Hematopoietic multipotent progenitor cell (in vitro differentiated cells): Measurements from ENCODE around the gene CARD9. TPM values are rescaled to one million over a fixed set of nuclear protein-coding genes. Genes with fewer than 3 reads are reported as not detected.
"Not testable (repeated sequence)": the region's sequence is repeated elsewhere in the genome, so short reads cannot be mapped to it uniquely, and the experiment has no call there.

Experiments
- DNase-seq, 3 donors: peaks; one replicate each; pipeline ENCODE4 v3.0.0-alpha.2; 2011 to 2015; ENCODE audit warnings: low read depth in 2 of 3, low spot score in 2 of 3
- total RNA-seq: library from RNA; depleted of rRNA; stranded (reverse); fragments of >200 nt; gene quantifications from one replicate; pipeline ENCODE4 v1.2.3, GENCODE V29; 2012

The CARD9 gene
- total RNA-seq, 1 donor = 23.4 TPM

GRCh38 chr9:136351868-136352267 lies 21.6 kb downstream of the CARD9 start:
- not testable (repeated sequence) for DNase-seq

- no peak for DNase-seq
Measured at GRCh38 chr9:136351252-136351800, 22.1 kb downstream of the CARD9 start.

GRCh38 chr9:136349546-136349945 lies 23.9 kb downstream of the CARD9 start:
- no peak for DNase-seq

DNA sequence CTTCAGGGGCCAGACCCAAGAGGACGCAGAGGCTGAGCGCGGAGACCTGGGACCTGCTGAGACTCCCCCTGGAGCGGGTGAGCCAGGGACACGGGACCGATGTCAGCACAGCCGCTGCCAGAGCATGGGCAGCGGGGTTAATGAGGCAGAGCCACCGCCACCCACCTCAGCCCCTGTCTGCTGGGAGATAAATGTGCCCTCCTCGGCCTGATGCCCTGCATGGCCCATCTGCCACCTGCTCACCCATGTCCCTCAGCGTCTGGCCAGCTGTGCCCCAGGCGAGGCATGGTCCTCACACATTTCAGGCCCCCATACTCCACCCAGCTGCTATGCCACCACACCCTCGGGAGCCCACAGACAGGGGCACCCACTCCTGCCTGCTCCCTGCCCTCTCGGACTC lies 24.8 kb downstream of the CARD9 start:
- no peak for DNase-seq

GRCh38 chr9:136347472-136348256 lies 25.8 kb downstream of the CARD9 start:
- DNase-seq = no peak

GRCh38 chr9:136346927-136347465 lies 26.5 kb downstream of the CARD9 start:
- DNase-seq = no peak

DNA sequence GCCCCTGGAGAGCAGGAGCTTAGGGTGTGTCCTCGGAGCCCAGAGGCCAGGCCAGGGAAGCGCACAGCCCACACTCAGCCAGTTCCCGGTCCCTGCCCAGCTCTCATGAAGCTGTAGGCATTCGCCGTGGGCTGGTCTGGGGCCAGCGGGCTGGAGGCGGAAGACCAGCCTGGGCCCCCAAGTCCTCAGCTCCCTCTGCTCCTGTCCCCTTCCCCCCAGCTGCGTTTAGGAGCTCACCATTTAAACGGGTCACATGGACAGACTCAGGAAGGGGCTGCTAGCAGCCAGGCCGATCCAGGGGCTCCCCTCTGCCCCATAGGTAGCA lies 27.4 kb downstream of the CARD9 start:
- DNase-seq = no peak

DNA sequence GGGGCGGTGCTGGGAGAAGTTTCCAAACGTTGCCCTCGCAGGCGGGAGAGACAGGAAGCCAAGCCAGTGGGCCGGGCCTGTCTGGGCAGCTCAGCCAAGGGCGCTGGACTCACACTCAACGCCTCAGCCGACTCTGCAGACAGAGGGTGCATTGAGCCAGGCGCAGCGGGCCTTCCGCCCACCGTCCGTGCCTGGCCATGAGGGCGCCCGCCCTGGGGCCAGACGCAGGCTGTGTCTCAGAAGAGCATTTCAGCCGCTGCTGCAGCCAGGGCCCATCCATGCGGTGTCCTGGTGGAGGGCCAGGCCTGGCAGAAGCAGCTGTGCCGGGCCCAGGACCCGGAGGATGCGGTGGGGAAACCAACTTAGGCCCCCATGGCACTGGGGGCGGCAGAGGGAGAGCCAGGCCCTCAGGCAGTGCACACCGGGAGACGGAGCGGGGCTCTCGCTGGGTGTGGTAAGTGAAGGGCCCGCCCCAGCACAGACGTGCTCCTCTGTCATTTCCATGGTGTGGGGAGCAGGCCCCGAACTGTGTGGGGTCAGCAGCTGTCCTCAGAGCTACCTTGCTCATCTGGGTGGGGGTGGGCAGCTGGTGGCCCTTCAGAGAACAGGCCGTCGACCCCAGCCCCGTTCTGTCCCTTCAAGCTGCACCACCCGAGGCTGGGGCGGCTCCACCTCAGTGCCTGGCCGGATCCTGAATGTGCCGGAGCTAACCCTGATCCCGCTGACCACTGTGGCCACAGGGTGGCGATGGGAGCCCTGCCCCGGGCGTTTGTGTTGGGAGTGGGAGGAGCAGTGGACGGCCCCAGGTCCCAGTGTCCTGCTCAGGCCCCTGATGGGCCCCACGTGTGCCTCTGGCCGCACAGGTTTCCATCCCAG lies 27.9 kb downstream of the CARD9 start:
- DNase-seq = no peak

DNA sequence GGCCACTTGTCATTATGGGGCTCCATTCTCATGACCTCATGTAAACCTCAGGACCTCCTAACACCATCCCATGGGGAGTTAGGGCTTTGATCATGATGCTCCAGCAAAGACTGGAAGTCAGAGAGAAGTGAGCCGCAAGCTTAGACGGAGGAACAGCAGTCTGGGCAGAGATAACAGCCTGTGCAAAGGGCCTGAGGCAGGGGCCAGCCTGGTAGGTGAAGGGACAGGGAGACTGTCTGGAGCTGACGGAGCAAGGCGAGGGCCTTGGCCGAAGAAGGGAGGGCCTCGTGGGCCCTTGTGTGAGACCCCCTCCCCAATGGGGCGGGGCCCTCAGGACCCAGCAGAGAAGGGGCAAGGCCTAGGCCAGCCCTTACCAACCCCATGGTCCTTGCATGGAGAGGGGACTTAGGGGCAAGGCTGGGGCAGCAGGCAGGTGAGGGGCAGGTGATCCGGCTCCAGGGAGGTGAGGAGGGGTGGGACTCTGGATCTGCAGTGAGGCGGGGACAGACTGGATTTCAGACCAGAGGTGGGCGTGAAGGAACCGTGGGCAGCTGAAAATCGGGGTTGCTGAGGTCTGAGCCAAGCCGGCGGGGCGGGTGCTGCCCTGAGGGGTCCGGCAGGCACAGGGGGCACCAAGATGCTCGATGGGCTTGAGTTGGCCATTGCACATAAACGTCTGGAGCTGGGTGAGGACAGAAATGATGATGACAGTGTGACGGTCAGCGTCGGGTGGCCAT lies 28.8 kb downstream of the CARD9 start:
- DNase-seq = no peak

- DNase-seq = no peak
Measured at GRCh38 chr9:136343884-136344269, 29.6 kb downstream of the CARD9 start.

DNA sequence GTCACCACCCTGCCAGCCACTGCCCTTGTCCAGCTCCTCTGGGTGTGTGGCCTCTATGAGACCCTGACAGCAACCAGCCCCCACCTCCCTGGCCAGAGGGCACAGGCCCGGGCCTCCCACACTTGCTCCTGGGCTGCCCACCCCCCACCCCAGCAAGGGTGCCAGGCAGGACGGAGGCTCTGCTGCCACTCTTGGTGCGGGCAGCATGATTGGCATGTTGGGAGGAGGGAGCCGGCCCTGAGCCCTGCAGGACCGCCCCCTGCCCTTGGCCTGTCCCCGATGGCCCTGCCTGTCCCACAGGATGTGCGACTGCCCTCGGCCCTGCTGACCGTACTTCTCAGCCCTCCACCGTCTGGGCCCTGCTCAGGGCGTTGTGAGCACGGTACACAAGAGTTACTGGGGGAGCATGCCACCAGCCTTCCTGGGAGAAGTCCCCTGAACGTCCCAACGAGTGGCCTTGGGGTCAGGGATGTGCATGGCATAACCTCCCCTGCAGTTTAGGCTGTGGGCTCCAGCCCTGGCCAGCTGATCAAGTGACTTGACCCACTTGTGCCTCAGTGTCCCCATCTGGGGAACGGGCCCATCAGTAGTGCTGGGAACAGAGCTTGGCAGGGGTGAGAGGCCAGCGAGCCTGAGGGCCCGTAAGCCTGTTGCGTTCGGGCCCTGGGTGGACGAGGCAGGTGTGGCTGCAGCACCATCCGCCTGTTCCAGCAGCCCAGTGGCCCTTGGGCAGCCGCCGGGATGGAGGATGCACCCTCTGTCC lies 30.2 kb downstream of the CARD9 start:
- DNase-seq = no peak

DNA sequence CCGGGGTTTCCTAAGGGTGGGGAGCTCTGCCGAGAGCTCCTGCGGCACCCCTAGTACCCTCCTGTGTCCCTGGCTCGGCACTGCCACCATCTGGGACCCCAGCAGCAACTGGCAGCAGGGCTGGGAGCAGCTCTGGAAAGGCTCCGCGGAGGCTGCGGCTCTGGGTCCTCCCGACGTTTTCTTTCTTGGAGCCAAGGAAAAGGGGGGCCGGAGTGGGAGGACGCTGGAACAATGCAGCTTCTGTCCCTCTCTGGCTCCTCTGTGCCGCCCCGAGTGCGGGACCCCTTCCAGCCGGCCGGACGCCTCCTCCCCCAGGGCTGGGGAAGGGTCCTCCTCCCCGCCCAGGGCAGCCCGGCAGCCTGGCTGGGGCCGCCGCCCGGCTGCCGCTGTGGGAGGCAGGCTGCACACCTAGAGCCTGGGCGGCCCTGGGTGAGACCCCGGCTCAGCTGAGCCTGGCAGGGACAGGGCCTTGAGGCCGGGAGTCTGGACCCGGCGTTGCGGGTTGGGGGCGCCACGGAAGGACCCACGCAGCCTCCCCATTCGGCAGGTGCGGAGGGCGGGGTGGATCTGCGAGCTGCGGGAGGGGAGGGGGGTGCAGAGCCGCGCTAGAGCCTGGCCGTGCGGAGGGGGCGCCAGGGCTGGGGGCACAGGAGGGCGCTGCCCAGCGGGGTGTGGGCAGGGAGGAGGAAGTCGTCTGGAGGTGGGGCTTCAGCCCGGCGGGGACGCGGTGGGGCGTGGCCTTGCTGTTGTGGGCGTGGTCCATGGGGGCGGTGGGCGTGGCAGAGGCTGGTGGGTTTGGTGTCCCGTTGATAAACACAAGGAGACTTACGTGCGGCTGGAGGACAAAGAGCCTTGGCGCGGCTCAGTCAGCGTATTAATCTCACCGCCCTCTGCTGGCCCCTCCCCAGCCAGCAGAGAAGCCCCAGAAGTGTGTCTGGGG lies 31.0 kb downstream of the CARD9 start:
- DNase-seq = peak in 2 of 3 donors; percentile 88 to 91

- no peak for DNase-seq
Measured at GRCh38 chr9:136341769-136342168, 31.7 kb downstream of the CARD9 start.

DNA sequence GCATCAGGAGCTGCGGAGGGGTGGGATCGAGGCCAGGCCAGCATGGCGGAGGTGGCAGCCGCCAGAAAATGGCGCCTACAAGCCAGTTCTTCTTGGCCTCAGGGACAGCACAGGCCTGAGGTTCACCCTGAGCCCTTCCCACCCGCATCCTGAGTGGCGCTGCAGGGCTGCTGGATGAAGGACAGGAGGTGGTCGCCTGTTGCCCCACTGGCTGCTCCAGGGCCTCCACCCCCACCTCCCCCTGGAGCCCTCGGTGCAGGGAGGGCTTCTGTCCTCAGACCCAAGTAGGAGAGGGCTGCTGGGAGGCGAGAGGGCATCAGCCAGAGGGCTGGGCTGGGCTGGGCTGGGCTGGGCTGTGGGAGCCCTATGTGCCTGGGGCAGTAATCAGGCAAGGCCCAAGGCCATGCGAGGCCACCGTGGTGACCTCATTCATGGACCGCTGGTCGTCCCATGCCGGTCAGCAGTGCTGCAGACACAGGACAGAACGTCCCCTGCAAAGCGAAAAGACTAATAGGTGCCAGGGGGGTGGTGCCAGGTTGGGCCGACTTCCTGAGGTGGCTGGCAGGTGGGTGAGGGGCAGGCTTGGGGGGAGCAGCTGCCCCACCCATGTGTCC lies 32.3 kb downstream of the CARD9 start:
- no peak for DNase-seq

- no peak for DNase-seq
Measured at GRCh38 chr9:136340356-136341041, 33.0 kb downstream of the CARD9 start.

- no peak for DNase-seq
Measured at GRCh38 chr9:136339958-136340310, 33.5 kb downstream of the CARD9 start.

DNA sequence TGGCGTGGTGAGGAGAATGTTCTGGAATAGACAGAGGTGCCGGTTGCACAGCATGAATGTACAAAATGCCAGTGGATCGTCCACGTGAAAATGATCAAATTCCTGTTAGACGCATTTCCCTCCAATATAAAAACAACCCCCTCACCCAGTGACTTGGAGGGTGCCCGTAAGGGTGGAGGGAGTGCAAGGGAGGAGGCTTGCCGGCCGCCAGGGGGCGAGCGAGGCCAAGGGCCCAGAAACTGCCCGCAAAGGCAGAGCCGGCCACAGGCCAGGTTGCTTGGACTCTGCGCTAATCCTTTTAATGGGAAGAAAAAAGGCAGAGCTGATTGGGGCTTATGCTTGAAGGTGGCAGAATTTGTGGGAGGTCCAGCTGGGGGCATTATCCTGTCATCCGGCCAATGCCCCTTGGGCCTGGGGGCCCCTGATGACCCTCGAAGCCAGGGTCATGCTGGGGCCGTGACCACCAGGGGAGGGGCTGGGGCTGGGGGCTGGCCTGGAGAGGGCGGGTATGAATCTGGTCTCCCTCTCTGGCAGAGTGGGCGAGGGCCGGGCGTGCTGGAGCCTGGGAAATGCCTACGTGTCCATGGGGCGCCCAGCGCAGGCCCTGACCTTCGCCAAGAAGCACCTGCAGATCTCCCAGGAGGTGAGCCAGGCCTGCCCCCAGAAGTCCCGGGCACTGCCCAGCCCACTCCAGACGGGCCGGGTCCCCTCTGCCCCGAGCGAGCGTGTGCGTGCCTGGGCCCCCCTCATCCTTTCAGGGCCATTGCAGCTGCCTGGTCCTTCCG lies 34.1 kb downstream of the CARD9 start:
- peak in 1 of 3 donors; percentile 57 for DNase-seq
